Astrocyte of the spinal cord (primary cell): ENCODE measurements around the gene PRDM5.

Experiments
- DNase-seq: peaks from one replicate; pipeline ENCODE4 v3.0.0; 2011; ENCODE audit warnings: low read depth, low spot score
- H3K4me3 ChIP-seq: 2 replicates; pipeline ENCODE4 v1.5.1; 2011; ENCODE audit warnings: low read depth, mild to moderate bottlenecking, low read length, moderate library complexity
- CTCF ChIP-seq: IDR thresholded peaks from 2 replicates; pipeline ENCODE4 v1.5.1; 2012; ENCODE audit warnings: low read depth, mild to moderate bottlenecking, low read length, inconsistent platforms
- in situ Hi-C: cut with HindIII; loops from 2 replicates; pipeline ENCODE4 v1.10.0; 2017; ENCODE audit warnings: low sequenced_read_pairs

The PRDM5 gene

GRCh38 chr4:120874792-120875774 is 47.4 kb downstream of the PRDM5 start:
- in situ Hi-C loops: no loop called here
- DNase-seq: no peak
- no peak for TF ChIP-seq CTCF
- no peak overlapping the region for H3K4me3 ChIP-seq

- in situ Hi-C loops: no loop called here
- no peak for DNase-seq
- peak; percentile 10 for TF ChIP-seq CTCF
- H3K4me3 ChIP-seq: no peak overlapping the region
Observed at GRCh38 chr4:120873554-120873953, 49.0 kb downstream of the PRDM5 start.

- H3K4me3 ChIP-seq: no peak overlapping the region
- in situ Hi-C loops: no loop called here
- DNase-seq: no peak
- TF ChIP-seq CTCF: no peak
Observed at GRCh38 chr4:120871173-120871572, 51.4 kb downstream of the PRDM5 start.

- in situ Hi-C loops: no loop called here
- no peak for TF ChIP-seq CTCF
- H3K4me3 ChIP-seq: no peak overlapping the region
- no peak for DNase-seq
Observed at GRCh38 chr4:120870279-120870673, 52.2 kb downstream of the PRDM5 start.

- in situ Hi-C loops: no loop called here
- no peak for TF ChIP-seq CTCF
- no peak for DNase-seq
- no peak overlapping the region for H3K4me3 ChIP-seq
Observed at GRCh38 chr4:120869613-120870278, 52.8 kb downstream of the PRDM5 start.

- in situ Hi-C loops: no loop called here
- no peak for TF ChIP-seq CTCF
- H3K4me3 ChIP-seq: no peak overlapping the region
- DNase-seq: no peak
Observed at GRCh38 chr4:120867506-120867905, 55.0 kb downstream of the PRDM5 start.
